ENCODE measurements around the gene DDX39A. TPM values are rescaled to one million over a fixed set of nuclear protein-coding genes. Genes with fewer than 3 reads are reported as not detected.

DDX39A gene
- total RNA-seq, 4 donors from 2014 or later = 53.3 to 89.7 (median 59.7) TPM

- Histone ChIP-seq H3K27me3 (no peaks in the 10 kb centered on the region), H3K4me3 (replicated peaks in 1 of 3) (no peak overlapping the region), H3K36me3 (peaks cover 9 to 11% of the 10 kb centered on the region in 2 donors), H3K4me1 (peaks cover 25 to 34% of the 10 kb centered on the region in 2 donors), H3K9me3 (no peaks in the 10 kb centered on the region), H3K27ac (no peak overlapping the region)
- 66 to 87% methylated on average over 4 to 6 of the region's 6 CpGs for WGBS, 2 donors
- intact Hi-C loops (cut with DNase I) = no loop called here
- TF ChIP-seq POLR2A (IDR thresholded peaks at IDR 0.05) (no peak), CTCF (IDR thresholded peaks at IDR 0.05) (no peak)
- no peak for DNase-seq
Observed at GRCh38 chr19:14416817-14417231, 2.3 kb downstream of the DDX39A start.

GRCh38 chr19:14414926-14415690, 4.0 kb downstream of the DDX39A start:
- Histone ChIP-seq H3K9me3 (no peaks in the 10 kb centered on the region), H3K4me3 (replicated peaks in 1 of 3) (no peak overlapping the region), H3K36me3 (peaks cover 26 to 28% of the 10 kb centered on the region in 2 donors), H3K27ac (no peak overlapping the region), H3K27me3 (no peaks in the 10 kb centered on the region), H3K4me1 (peaks cover 25 to 34% of the 10 kb centered on the region in 2 donors)
- intact Hi-C loops (cut with DNase I) = no loop called here
- TF ChIP-seq CTCF (IDR thresholded peaks at IDR 0.05) (no peak), POLR2A (IDR thresholded peaks at IDR 0.05) (no peak)
- no peak for DNase-seq
- 96% methylated on average over 8 of the region's 8 CpGs for WGBS, 2 donors

- no peak overlapping the region for H3K27ac ChIP-seq
- H3K4me3 ChIP-seq (replicated peaks in 1 of 3) = no peak overlapping the region
- 78 to 79% methylated on average over 3 of the region's 3 CpGs for WGBS, 2 donors
Observed at GRCh38 chr19:14413693-14414181, 5.4 kb downstream of the DDX39A start.

GRCh38 chr19:14412996-14413692, 6.0 kb downstream of the DDX39A start:
- no peak for DNase-seq
- H3K4me1 ChIP-seq = peaks cover 23 to 31% of the 10 kb centered on the region in 2 donors
- WGBS, 2 donors = 84 to 89% methylated on average over 14 to 15 of the region's 15 CpGs
- no peak overlapping the region for H3K27ac ChIP-seq
- H3K36me3 ChIP-seq = peaks cover 45 to 48% of the 10 kb centered on the region in 2 donors
- TF ChIP-seq POLR2A (IDR thresholded peaks at IDR 0.05) (no peak), CTCF (IDR thresholded peaks at IDR 0.05) (no peak)
- no peak overlapping the region for H3K4me3 ChIP-seq (replicated peaks in 1 of 3)
- no peaks in the 10 kb centered on the region for H3K27me3 ChIP-seq
- no peaks in the 10 kb centered on the region for H3K9me3 ChIP-seq
- intact Hi-C loops (cut with DNase I) = no loop called here

More at GRCh38 chr19:14413693-14414181, 5.4 kb downstream of the DDX39A start:
- DNase-seq = no peak
- intact Hi-C loops (cut with DNase I) = no loop called here
- Histone ChIP-seq H3K4me1 (peaks cover 25 to 34% of the 10 kb centered on the region in 2 donors), H3K9me3 (no peaks in the 10 kb centered on the region), H3K36me3 (peaks cover 40 to 42% of the 10 kb centered on the region in 2 donors), H3K27me3 (no peaks in the 10 kb centered on the region)
- TF ChIP-seq CTCF (IDR thresholded peaks at IDR 0.05) (no peak), POLR2A (IDR thresholded peaks at IDR 0.05) (no peak)
